Endothelial cell of umbilical vein (primary cell): Measurements from ENCODE around the gene FBXO30. TPM values are rescaled to one million over a fixed set of nuclear protein-coding genes. Genes with fewer than 3 reads are reported as not detected.

ENCODE experiments used
- BruUV-seq: library from RNA; stranded (reverse); fragments of 400-500 nt; replicated peaks from 2 replicates; lab custom pipeline; 2021; lab: Mats Ljungman, UMichigan
- CTCF ChIA-PET: fragments of 300-600, 350-600 bp; sonication (Branson Sonifier 250); formaldehyde crosslinking; loops from one replicate; lab custom pipeline; 2021; ENCODE audit warnings: antibody characterized with exemption, inconsistent platforms; lab: Charles Lee
- POLR2A ChIA-PET: fragments of 300-600, 350-600 bp; sonication (Branson Sonifier 250); formaldehyde crosslinking; loops from one replicate; lab custom pipeline; 2021; ENCODE audit warnings: antibody characterized with exemption, inconsistent platforms; lab: Charles Lee
- DNase-seq: peaks from one replicate; pipeline ENCODE4 v3.0.0-alpha.2; 2011; ENCODE audit warnings: low read depth, low spot score
- FAIRE-seq: peaks from 2 replicates; lab custom pipeline; 2011; peaks lifted over from hg19 to GRCh38; lab: Jason Lieb, UNC
- H2AFZ ChIP-seq: 2 replicates; pipeline ENCODE4 v1.6.0; 2012; ENCODE audit warnings: low read depth, low read length, control low read depth, inconsistent platforms
- H3K27ac ChIP-seq: 2 replicates; pipeline ENCODE4 v1.5.1; 2011; ENCODE audit warnings: low read depth, mild to moderate bottlenecking, control low read depth, low read length, moderate library complexity; ENCODE audit not compliant: insufficient read depth
- H3K27me3 ChIP-seq, 2 experiments: 2 replicates each; pipeline versions ENCODE4 v1.6.0 to v1.6.1; 2011; ENCODE audit warnings: low read length in 2 of 2, mixed read lengths in 1 of 2; ENCODE audit not compliant: control insufficient read depth in 2 of 2, insufficient read depth in 2 of 2
- H3K36me3 ChIP-seq, 2 experiments: 2 replicates in 1 of 2; 3 replicates in 1 of 2; pipeline ENCODE4 v1.5.1; 2011; ENCODE audit warnings: low read length in 2 of 2, mild to moderate bottlenecking in 1 of 2, moderate library complexity in 1 of 2; ENCODE audit not compliant: control insufficient read depth in 2 of 2, insufficient read depth in 2 of 2; ENCODE audit errors: extremely low read depth in 1 of 2
- H3K4me1 ChIP-seq: 3 replicates; pipeline ENCODE4 v1.5.1; 2011; ENCODE audit warnings: mild to moderate bottlenecking, low read length; ENCODE audit not compliant: control insufficient read depth, insufficient read depth; ENCODE audit errors: extremely low read depth
- H3K4me2 ChIP-seq: 2 replicates; pipeline ENCODE4 v1.6.1; 2011; ENCODE audit warnings: low read length, control low read depth, mixed read lengths; ENCODE audit not compliant: insufficient read depth
- H3K4me3 ChIP-seq, 3 experiments: fragments of 200-600 bp in 1 of 3; sonication (generic), shearing (Covaris generic) in 1 of 3; replicated peaks in 1 of 3; 2 replicates each; pipeline ENCODE4 v1.5.1; 2011 to 2016; ENCODE audit warnings: control low read depth in 3 of 3, low read length in 3 of 3, mild to moderate bottlenecking in 2 of 3, inconsistent platforms in 1 of 3, low read depth in 1 of 3, moderate library complexity in 1 of 3; ENCODE audit not compliant: insufficient read depth in 1 of 3
- H3K79me2 ChIP-seq: 2 replicates; pipeline ENCODE4 v1.6.0; 2012; ENCODE audit warnings: low read length, inconsistent platforms; ENCODE audit not compliant: control insufficient read depth, insufficient read depth
- H3K9ac ChIP-seq: replicated peaks from 2 replicates; pipeline ENCODE3; 2011; ENCODE audit warnings: low read length, control low read depth; ENCODE audit not compliant: insufficient read depth; ENCODE audit errors: extremely low read depth
- H3K9me1 ChIP-seq: replicated peaks from 3 replicates; pipeline ENCODE4 v1.6.0; 2011; ENCODE audit warnings: mild to moderate bottlenecking, low read length; ENCODE audit not compliant: control insufficient read depth, insufficient read depth; ENCODE audit errors: extremely low read depth
- H3K9me3 ChIP-seq: replicated peaks from 2 replicates; pipeline ENCODE4 v1.5.1; 2012; ENCODE audit warnings: low read length, inconsistent platforms; ENCODE audit not compliant: control insufficient read depth, insufficient read depth
- H4K20me1 ChIP-seq: replicated peaks from 2 replicates; pipeline ENCODE3; 2011; ENCODE audit warnings: mild to moderate bottlenecking, low read length; ENCODE audit not compliant: control insufficient read depth, insufficient read depth; ENCODE audit errors: extremely low read depth
- CTCF ChIP-seq, 2 donors: IDR thresholded peaks; 1 replicate in 1 of 2; 2 replicates in 1 of 2; pipeline ENCODE4 v1.5.1; 2011; ENCODE audit warnings: low read length in 2 of 2, mild to moderate bottlenecking in 2 of 2, moderate library complexity in 2 of 2, control low read depth in 1 of 2, inconsistent platforms in 1 of 2, low read depth in 1 of 2; ENCODE audit not compliant: insufficient read depth in 1 of 2; ENCODE audit errors: extremely low read depth in 1 of 2
- EZH2 ChIP-seq: IDR thresholded peaks from 2 replicates; pipeline ENCODE4 v1.6.1; 2012; ENCODE audit warnings: borderline replicate concordance, low read depth, mild to moderate bottlenecking, moderate library complexity, low read length, inconsistent platforms; ENCODE audit not compliant: severe bottlenecking
- FOS ChIP-seq: IDR thresholded peaks from 2 replicates; pipeline ENCODE4 v1.6.1; 2011; ENCODE audit warnings: mild to moderate bottlenecking, low read length, moderate library complexity, borderline replicate concordance; ENCODE audit not compliant: insufficient read depth
- GATA2 ChIP-seq: IDR thresholded peaks from 2 replicates; pipeline ENCODE4 v1.7.0; 2011; ENCODE audit warnings: low read depth, mild to moderate bottlenecking, moderate library complexity, mixed read lengths, low read length; ENCODE audit not compliant: insufficient read length, insufficient read depth
- JUN ChIP-seq: IDR thresholded peaks from 2 replicates; pipeline ENCODE4 v1.6.1; 2011; ENCODE audit warnings: borderline replicate concordance, low read depth; ENCODE audit not compliant: insufficient read length, insufficient read depth
- MAX ChIP-seq: IDR thresholded peaks from 2 replicates; pipeline ENCODE4 v1.6.1; 2011; ENCODE audit not compliant: insufficient read depth, insufficient read length
- MYC ChIP-seq: IDR thresholded peaks from one replicate; pipeline ENCODE4 v1.6.1; 2011; ENCODE audit warnings: mild to moderate bottlenecking, low read depth, low read length
- POLR2A ChIP-seq: IDR thresholded peaks from 2 replicates; pipeline ENCODE4 v1.6.1; 2012; ENCODE audit warnings: low read depth, mild to moderate bottlenecking, control low read depth, low read length
- POLR2AphosphoS5 ChIP-seq: IDR thresholded peaks from 2 replicates; pipeline ENCODE4 v1.6.1; 2012; ENCODE audit warnings: low read depth, mild to moderate bottlenecking, control low read depth, low read length, moderate library complexity; ENCODE audit not compliant: insufficient read depth
- dilution Hi-C: fragments of 300-500 bp; cut with MboI; formaldehyde crosslinking; loops from one replicate; pipeline ENCODE4 v1.15.0; 2019; ENCODE audit warnings: low sequenced_read_pairs; ENCODE audit not compliant: extremely low pct_ligation_motif_present
- intact Hi-C: fragments of 100-400 bp; cut with micrococcal nuclease; formaldehyde crosslinking; loops from one replicate; pipeline ENCODE4 v1.10.0; 2022
- polyA plus RNA-seq, 4 experiments: library from polyadenylated mRNA; depleted of rRNA in 3 of 4; stranded (reverse) in 3 of 4; unstranded in 1 of 4; fragments of >200 nt; gene quantifications; 2 replicates each; pipeline versions ENCODE4 v1.2.1 to v1.2.3, GENCODE V29; 2011 to 2012; ENCODE audit warnings: missing spikeins in 1 of 4
- total RNA-seq: library from RNA; stranded (reverse); gene quantifications from 2 replicates; pipeline ENCODE4 v1.2.3, GENCODE V29; 2021

FBXO30 gene
- total and polyA plus RNA-seq, 2 donors (not counting 3 experiments of a cell fraction or from before 2014, with no cell fraction given): 3.3 to 11.1 TPM

DNA sequence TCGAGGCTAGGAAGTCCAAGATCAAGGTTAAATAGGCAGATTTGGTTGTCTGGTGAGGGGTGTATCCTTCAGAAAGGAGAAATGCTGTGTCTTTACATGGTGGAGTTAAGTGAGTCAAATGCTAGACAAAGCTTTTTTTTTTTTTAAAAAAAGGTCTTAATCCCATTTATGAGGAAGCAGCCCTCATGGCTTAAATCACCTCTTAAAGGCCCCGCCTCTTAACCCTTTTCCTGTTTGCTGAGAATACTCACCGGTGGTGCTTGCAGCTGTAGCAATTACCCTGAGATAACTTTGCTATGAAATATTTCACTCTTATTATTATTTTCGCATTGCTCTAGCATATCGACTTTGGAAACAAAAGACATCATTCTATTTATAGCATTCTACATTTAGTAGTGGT is 30.8 kb downstream of the FBXO30 start:
- Histone ChIP-seq H3K4me1 (no peaks in the 10 kb centered on the region), H2AFZ (no peak overlapping the region), H3K36me3 (no peaks in the 10 kb centered on the region), H3K9me3 (no peaks in the 10 kb centered on the region), H3K27me3 (no peaks in the 10 kb centered on the region), H3K4me2 (no peak overlapping the region), H3K4me3 (no peak overlapping the region), H3K27ac (no peak overlapping the region), H4K20me1 (no peaks in the 10 kb centered on the region), H3K79me2 (no peaks in the 10 kb centered on the region), H3K9ac (no peak overlapping the region), H3K9me1 (no peaks in the 10 kb centered on the region)
- DNase-seq: no peak
- FAIRE-seq: no peak
- TF ChIP-seq POLR2AphosphoS5 (no peak), CTCF (IDR thresholded peaks at IDR 0.05; ENCODE audit: extremely low read depth in 1 of 2, insufficient read depth in 1 of 2, low read depth in 1 of 2, low read length in 2 of 2) (no peak), MYC (no peak), POLR2A (no peak), FOS (no peak), EZH2 (no peak), MAX (no peak), GATA2 (no peak), JUN (no peak)
- ChIA-PET CTCF (no interaction called here), POLR2A (no interaction called here)
- no TSS peak for BruUV-seq
- intact Hi-C loops: no loop called here
- dilution Hi-C loops: no loop called here
